SKM-1 (cell line): ENCODE data around the gene TMEM198.

Experiments
- DNase-seq: peaks from one replicate; lab custom pipeline; 2025; ENCODE audit not compliant: unreplicated experiment; lab: John Stamatoyannopoulos, UW

TMEM198 gene

DNA sequence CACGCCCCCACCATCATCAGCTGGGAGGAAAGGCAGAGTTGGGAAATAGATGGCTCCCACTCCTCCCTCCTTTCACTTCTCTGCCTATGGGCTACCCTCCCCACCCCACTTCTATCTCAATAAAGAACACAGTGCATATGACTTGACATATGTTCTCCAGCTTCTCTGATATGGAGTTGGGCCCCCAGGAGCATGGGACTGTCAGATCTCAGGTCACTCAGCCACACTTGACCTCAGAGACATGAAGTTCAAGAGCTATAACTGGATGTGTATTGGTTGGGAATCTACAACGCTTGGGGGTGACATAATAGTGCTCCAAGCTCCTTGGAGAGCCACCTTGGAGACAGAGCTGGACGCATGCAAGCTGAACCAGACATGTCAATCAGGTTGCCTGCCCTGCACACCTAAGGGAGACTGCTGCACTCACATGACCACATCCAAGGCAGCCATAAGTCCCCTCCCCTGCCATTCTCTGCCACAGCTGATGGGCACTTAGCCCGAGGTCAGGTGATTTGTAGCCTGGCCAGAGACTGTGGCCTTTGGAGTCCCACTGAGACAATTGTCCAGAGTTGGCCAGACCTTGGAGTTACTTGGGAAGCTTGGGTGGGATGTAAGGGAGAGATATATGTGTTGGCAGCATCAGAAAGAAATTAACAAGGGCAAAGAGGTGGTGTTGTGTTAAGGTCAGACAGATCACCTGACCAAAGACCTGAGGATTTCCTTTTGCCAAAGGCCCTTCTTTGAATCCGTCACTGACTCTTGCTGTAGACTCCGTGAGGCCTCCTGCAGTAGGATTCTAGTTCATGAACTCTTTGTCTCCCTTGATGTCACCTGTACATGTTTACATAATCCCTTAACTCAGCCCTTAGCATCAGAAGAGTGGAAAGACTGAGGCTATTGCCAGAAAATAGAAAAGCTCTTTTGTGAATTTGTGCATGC, 32.0 kb downstream of the TMEM198 start:
- no peak for DNase-seq

GRCh38 chr2:219576505-219577388, 32.9 kb downstream of the TMEM198 start:
- no peak for DNase-seq

GRCh38 chr2:219578811-219579613, 35.2 kb downstream of the TMEM198 start:
- peak; percentile 58 for DNase-seq

- no peak for DNase-seq
Measured at GRCh38 chr2:219581346-219581745, 37.5 kb downstream of the TMEM198 start.

GRCh38 chr2:219591091-219591490, 47.3 kb downstream of the TMEM198 start:
- no peak for DNase-seq

DNA sequence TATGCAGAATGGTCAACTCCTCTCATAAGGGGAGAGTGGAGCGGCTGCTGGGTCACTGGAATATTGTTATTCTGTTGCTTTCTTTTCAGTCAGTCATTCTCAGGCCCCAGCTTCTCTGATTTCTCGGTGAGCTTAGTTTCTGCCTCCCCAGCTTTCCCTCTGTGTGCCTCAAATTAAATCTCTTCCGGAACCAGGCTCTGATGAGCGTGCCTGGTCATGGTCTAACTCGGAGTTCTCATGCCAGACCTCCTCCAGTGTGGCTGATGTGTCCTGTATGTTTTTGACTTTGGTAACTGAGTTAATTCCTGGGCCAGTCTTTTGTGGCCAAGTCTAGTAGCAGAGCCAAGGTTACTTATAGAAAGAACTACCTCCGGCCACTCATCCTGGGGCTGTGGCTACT, 48.9 kb downstream of the TMEM198 start:
- DNase-seq = no peak

DNA sequence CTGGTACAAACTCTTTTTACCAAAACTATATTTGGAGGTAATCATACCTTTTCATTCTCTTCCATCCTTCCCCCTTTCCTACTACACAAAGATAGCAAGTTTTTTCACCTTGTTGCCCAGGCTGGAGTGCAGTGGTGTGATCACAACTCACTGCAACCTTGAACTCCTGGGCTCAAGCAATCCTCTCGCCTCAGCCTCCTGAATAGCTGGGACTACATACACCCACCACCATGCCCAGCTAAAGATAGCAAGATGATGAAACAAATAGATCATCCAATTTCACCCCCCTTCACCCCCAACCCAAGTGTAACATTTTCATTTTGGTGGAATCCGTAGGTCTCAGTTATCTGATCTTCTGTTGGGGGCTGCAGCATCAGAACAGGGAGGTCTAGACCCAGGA, 49.3 kb downstream of the TMEM198 start:
- DNase-seq = no peak

- DNase-seq = no peak
Measured at GRCh38 chr2:219595256-219595655, 51.4 kb downstream of the TMEM198 start.

- DNase-seq = no peak
Measured at GRCh38 chr2:219596954-219597551, 53.2 kb downstream of the TMEM198 start.

GRCh38 chr2:219597552-219598307, 53.9 kb downstream of the TMEM198 start, which contains the start of gene STK11IP:
STK11IP (plus strand) TSS chr2:219597857; CDS start chr2:219598120, 263 bp downstream.
- DNase-seq = peak; percentile 93

DNA sequence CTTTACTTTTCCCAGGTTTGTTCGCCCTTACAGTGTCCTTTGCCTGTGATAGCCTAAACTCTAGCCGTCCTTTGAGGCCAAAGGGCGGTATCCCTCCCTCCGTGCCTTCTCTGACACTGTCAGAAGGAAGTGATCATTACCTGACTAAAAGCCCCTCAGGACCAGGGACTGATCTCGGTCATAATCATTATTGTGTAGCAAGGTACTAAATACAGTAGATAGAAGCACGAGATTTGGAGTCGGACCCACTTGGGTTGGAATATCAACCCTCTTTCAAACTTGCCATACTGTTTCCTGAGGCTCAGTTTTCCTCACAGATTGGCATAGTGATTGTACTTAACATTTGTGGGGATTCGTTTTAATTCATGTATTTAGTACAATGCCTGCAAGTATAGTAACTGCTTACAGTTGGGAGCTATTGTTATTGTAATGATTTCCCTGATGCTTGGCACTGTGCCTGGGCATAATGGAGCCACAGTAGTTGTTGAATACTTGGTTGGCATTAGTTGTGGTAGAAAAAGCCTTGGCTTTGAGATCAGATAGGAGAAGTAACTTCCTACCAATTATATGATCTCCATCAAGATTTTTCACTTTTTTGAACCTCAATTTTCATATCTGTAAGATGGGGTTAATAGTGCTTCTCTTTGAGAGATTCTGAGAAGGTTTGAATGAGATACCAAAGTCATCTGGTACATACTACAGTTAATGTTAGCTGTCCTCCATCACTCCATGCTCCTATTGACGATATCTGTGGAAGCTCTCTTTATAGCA, 54.7 kb downstream of the TMEM198 start:
- no peak for DNase-seq
